Neural progenitor cell (in vitro differentiated cells): ENCODE data around the gene ENOPH1. TPM values are rescaled to one million over a fixed set of nuclear protein-coding genes. Genes with fewer than 3 reads are reported as not detected.

Experiments
- DNase-seq: peaks from one replicate; pipeline ENCODE4 v3.0.0-alpha.2; 2016; ENCODE audit warnings: low spot score
- H2AFZ ChIP-seq: fragments of 200-600 bp; sonication (generic); replicated peaks from 2 replicates; pipeline ENCODE4 v1.6.1; 2016; ENCODE audit warnings: antibody characterized with exemption
- H3F3A ChIP-seq: fragments of 200-600 bp; sonication (generic); 2 replicates; pipeline ENCODE4 v1.6.1; 2016; ENCODE audit warnings: antibody characterized with exemption, low read depth
- H3K27ac ChIP-seq: fragments of 200-600 bp; sonication (generic); 2 replicates; pipeline ENCODE4 v1.5.1; 2016; ENCODE audit warnings: mild to moderate bottlenecking
- H3K27me3 ChIP-seq: fragments of 200-600 bp; sonication (generic); 2 replicates; pipeline ENCODE4 v1.6.1; 2016; ENCODE audit warnings: mild to moderate bottlenecking, moderate library complexity
- H3K36me3 ChIP-seq: fragments of 200-600 bp; sonication (generic); 2 replicates; pipeline ENCODE4 v1.5.1; 2016
- H3K4me1 ChIP-seq: fragments of 200-600 bp; sonication (generic); 2 replicates; pipeline ENCODE4 v1.6.1; 2016; ENCODE audit warnings: mixed run types
- H3K4me2 ChIP-seq: fragments of 200-600 bp; sonication (generic); 2 replicates; pipeline ENCODE4 v1.6.1; 2016
- H3K4me3 ChIP-seq: fragments of 200-600 bp; sonication (generic); 2 replicates; pipeline ENCODE4 v1.5.1; 2016
- H3K79me2 ChIP-seq: fragments of 200-600 bp; sonication (generic); 2 replicates; pipeline ENCODE4 v1.6.1; 2016; ENCODE audit warnings: low read depth
- H3K9ac ChIP-seq: fragments of 200-600 bp; sonication (generic); 2 replicates; pipeline ENCODE4 v1.6.1; 2016
- H3K9me3 ChIP-seq: fragments of 200-600 bp; sonication (generic); 2 replicates; pipeline ENCODE4 v1.5.1; 2016; ENCODE audit warnings: low read depth
- H4K20me1 ChIP-seq: fragments of 200-600 bp; sonication (generic); 2 replicates; pipeline ENCODE4 v1.6.1; 2016; ENCODE audit warnings: low read depth
- H3K27ac Mint-ChIP-seq: 3 replicates; pipeline ENCODE4 v1.8.0; 2021; ENCODE audit warnings: mixed read lengths
- H3K27me3 Mint-ChIP-seq: 2 replicates; pipeline ENCODE4 v1.8.0; 2022; ENCODE audit warnings: low read depth, mild to moderate bottlenecking, inconsistent platforms, moderate library complexity, mixed read lengths; ENCODE audit not compliant: insufficient read depth
- H3K36me3 Mint-ChIP-seq: 3 replicates; pipeline ENCODE4 v1.8.0; 2021; ENCODE audit warnings: mixed read lengths
- H3K4me1 Mint-ChIP-seq: 3 replicates; pipeline ENCODE4 v1.8.0; 2021; ENCODE audit warnings: mixed read lengths
- H3K4me3 Mint-ChIP-seq: 3 replicates; pipeline ENCODE4 v1.8.0; 2021; ENCODE audit warnings: mild to moderate bottlenecking, moderate library complexity, mixed read lengths
- H3K9me3 Mint-ChIP-seq: 3 replicates; pipeline ENCODE4 v1.8.0; 2020; ENCODE audit warnings: mixed read lengths
- CTCF ChIP-seq: fragments of 200-600 bp; sonication (generic); IDR thresholded peaks from 2 replicates; pipeline ENCODE4 v1.5.1; 2017; ENCODE audit warnings: antibody characterized with exemption, mild to moderate bottlenecking
- EZH2 ChIP-seq: fragments of 200-600 bp; sonication (generic); IDR thresholded peaks from 2 replicates; pipeline ENCODE4 v1.6.1; 2017; ENCODE audit warnings: antibody characterized with exemption, mild to moderate bottlenecking, moderate library complexity
- EZH2phosphoT487 ChIP-seq: fragments of 200-600 bp; sonication (generic); IDR thresholded peaks from 2 replicates; pipeline ENCODE4 v1.6.1; 2017; ENCODE audit warnings: antibody characterized with exemption
- total RNA-seq: library from RNA; depleted of rRNA; stranded (reverse); fragments of >200 nt; gene quantifications from 2 replicates; pipeline ENCODE4 v1.2.3, GENCODE V29; 2015; ENCODE audit warnings: low replicate concordance

The ENOPH1 gene
- total RNA-seq, 1 donor from 2014 or later, result 64.4 TPM

GRCh38 chr4:82431831-82432230 lies 1.4 kb downstream of the ENOPH1 start:
- peak overlapping the region; percentile 92 for H3K4me2 ChIP-seq
- Mint-ChIP-seq H3K4me3 (peak overlapping the region; percentile 93), H3K27ac (no peak overlapping the region), H3K9me3 (peaks cover 2% of the 10 kb centered on the region), H3K36me3 (peaks cover 52% of the 10 kb centered on the region), H3K4me1 (peaks cover 39% of the 10 kb centered on the region), H3K27me3 (peaks cover 11% of the 10 kb centered on the region)
- peaks cover 27% of the 10 kb centered on the region for H3K4me1 ChIP-seq
- peaks cover 96% of the 10 kb centered on the region for H3K79me2 ChIP-seq
- H3K36me3 ChIP-seq, result peaks cover 11% of the 10 kb centered on the region
- no peak overlapping the region for H2AFZ ChIP-seq
- no peak overlapping the region for H3K27ac ChIP-seq
- no peak overlapping the region for H3K9ac ChIP-seq
- peak overlapping the region; percentile 97 for H3K4me3 ChIP-seq
- peaks cover 61% of the 10 kb centered on the region for H4K20me1 ChIP-seq
- no peaks in the 10 kb centered on the region for H3K27me3 ChIP-seq
- no peaks in the 10 kb centered on the region for H3K9me3 ChIP-seq
- no peak for DNase-seq
- H3F3A ChIP-seq, result peaks cover 18% of the 10 kb centered on the region
- TF ChIP-seq CTCF, result no peak
- no peak for TF ChIP-seq EZH2
- no peak for TF ChIP-seq EZH2phosphoT487

- Histone ChIP-seq H3K4me3 (no peak overlapping the region), H3K4me2 (peak overlapping the region; percentile 92)
- no peak for DNase-seq
Measured at GRCh38 chr4:82432596-82432995, 2.2 kb downstream of the ENOPH1 start.

GRCh38 chr4:82433791-82434190 lies 3.4 kb downstream of the ENOPH1 start:
- Mint-ChIP-seq H3K4me3 (peak overlapping the region; percentile 2), H3K9me3 (no peaks in the 10 kb centered on the region), H3K27me3 (peaks cover 8% of the 10 kb centered on the region), H3K36me3 (peaks cover 45% of the 10 kb centered on the region), H3K4me1 (peaks cover 21% of the 10 kb centered on the region), H3K27ac (no peak overlapping the region)
- Histone ChIP-seq H3K9me3 (no peaks in the 10 kb centered on the region), H3K4me2 (no peak overlapping the region), H3F3A (no peaks in the 10 kb centered on the region), H3K4me3 (no peak overlapping the region), H3K79me2 (peaks cover 96% of the 10 kb centered on the region), H3K27me3 (no peaks in the 10 kb centered on the region), H4K20me1 (peaks cover 59% of the 10 kb centered on the region), H2AFZ (no peak overlapping the region), H3K36me3 (no peaks in the 10 kb centered on the region), H3K4me1 (peaks cover 22% of the 10 kb centered on the region), H3K27ac (no peak overlapping the region), H3K9ac (no peak overlapping the region)
- DNase-seq, result no peak
- TF ChIP-seq CTCF, result no peak
- TF ChIP-seq EZH2phosphoT487, result no peak
- TF ChIP-seq EZH2, result no peak

More at GRCh38 chr4:82432596-82432995, 2.2 kb downstream of the ENOPH1 start:
- Mint-ChIP-seq H3K36me3 (peaks cover 50% of the 10 kb centered on the region), H3K27ac (no peak overlapping the region), H3K9me3 (peaks cover 2% of the 10 kb centered on the region), H3K4me1 (peaks cover 31% of the 10 kb centered on the region), H3K27me3 (peaks cover 11% of the 10 kb centered on the region), H3K4me3 (peak overlapping the region; percentile 52)
- H4K20me1 ChIP-seq, result peaks cover 61% of the 10 kb centered on the region
- H2AFZ ChIP-seq, result no peak overlapping the region
- no peak for TF ChIP-seq EZH2
- TF ChIP-seq EZH2phosphoT487, result no peak
- TF ChIP-seq CTCF, result no peak
- no peak overlapping the region for H3K9ac ChIP-seq
- H3K27ac ChIP-seq, result no peak overlapping the region
- H3K79me2 ChIP-seq, result peaks cover 96% of the 10 kb centered on the region
- H3F3A ChIP-seq, result peaks cover 10% of the 10 kb centered on the region
- no peaks in the 10 kb centered on the region for H3K27me3 ChIP-seq
- peaks cover 23% of the 10 kb centered on the region for H3K4me1 ChIP-seq
- H3K9me3 ChIP-seq, result no peaks in the 10 kb centered on the region
- H3K36me3 ChIP-seq, result peaks cover 7% of the 10 kb centered on the region
